Naive B cell (primary cell): ENCODE data around the gene SMAD7. TPM values are rescaled to one million over a fixed set of nuclear protein-coding genes. Genes with fewer than 3 reads are reported as not detected.

Experiments used
- ATAC-seq, 2 donors: fragments of 150-1000 bp; cut with Tn5 transposase; 2 replicates each; pipeline ENCODE4 v1.10.0; 2021; ENCODE audit warnings: low read depth in 2 of 2, mild to moderate bottlenecking in 2 of 2, moderate library complexity in 2 of 2
- DNase-seq: peaks from one replicate; pipeline ENCODE4 v3.0.0; 2022
- H3K27ac Mint-ChIP-seq, 6 donors: one replicate each; pipeline ENCODE4 v1.8.0; 2020 to 2022; ENCODE audit warnings: mild to moderate bottlenecking in 6 of 6, mixed read lengths in 6 of 6, moderate library complexity in 5 of 6, inconsistent platforms in 2 of 6
- H3K27me3 Mint-ChIP-seq, 3 donors: one replicate each; pipeline ENCODE4 v1.8.0; 2021 to 2022; ENCODE audit warnings: mixed read lengths in 3 of 3, mild to moderate bottlenecking in 1 of 3
- H3K36me3 Mint-ChIP-seq, 2 donors: one replicate each; pipeline ENCODE4 v1.8.0; 2020 to 2022; ENCODE audit warnings: mixed read lengths in 2 of 2, inconsistent platforms in 1 of 2, mild to moderate bottlenecking in 1 of 2
- H3K4me1 Mint-ChIP-seq, 3 donors: one replicate each; pipeline ENCODE4 v1.8.0; 2020 to 2022; ENCODE audit warnings: mixed read lengths in 3 of 3, inconsistent platforms in 1 of 3, mild to moderate bottlenecking in 1 of 3, moderate library complexity in 1 of 3
- H3K4me3 Mint-ChIP-seq, 8 donors: one replicate each; pipeline ENCODE4 v1.8.0; 2020 to 2022; ENCODE audit warnings: mild to moderate bottlenecking in 8 of 8, mixed read lengths in 8 of 8, moderate library complexity in 8 of 8, inconsistent platforms in 2 of 8
- H3K9me3 Mint-ChIP-seq, 7 donors: one replicate each; pipeline ENCODE4 v1.8.0; 2020 to 2022; ENCODE audit warnings: mixed read lengths in 7 of 7, mild to moderate bottlenecking in 5 of 7, inconsistent platforms in 2 of 7, moderate library complexity in 1 of 7
- polyA plus RNA-seq, 6 donors: library from polyadenylated mRNA; unstranded; fragments of 300-500 nt; fragmentation: Illumina TruSeq; gene quantifications; one replicate each; pipeline ENCODE4 v1.2.3, GENCODE V29; 2021; ENCODE audit warnings: low read depth in 6 of 6

The SMAD7 gene
- polyA plus RNA-seq, 6 donors from 2014 or later: 0.47 to 3.7 (median 1.6) TPM

- ATAC-seq: no peak
- Mint-ChIP-seq H3K27ac (peak overlapping the region in 4 of 6 donors; percentile 19 to 97 (median 74)), H3K4me1 (peaks cover 33 to 73% (median 38%) of the 10 kb centered on the region in 3 donors), H3K4me3 (peak overlapping the region in 2 of 8 donors; percentile 39 to 65), H3K27me3 (no peaks in the 10 kb centered on the region), H3K9me3 (no peaks in the 10 kb centered on the region), H3K36me3 (no peaks in the 10 kb centered on the region)
- DNase-seq: no peak
Observed at GRCh38 chr18:48942554-48943261, 8.1 kb downstream of the SMAD7 start.

- Mint-ChIP-seq H3K27ac (peak overlapping the region in 4 of 6 donors; percentile 22 to 97 (median 80)), H3K4me3 (peak overlapping the region in 2 of 8 donors; percentile 39 to 65), H3K27me3 (no peaks in the 10 kb centered on the region), H3K9me3 (no peaks in the 10 kb centered on the region), H3K4me1 (peaks cover 27 to 73% (median 38%) of the 10 kb centered on the region in 3 donors), H3K36me3 (no peaks in the 10 kb centered on the region)
- no peak for ATAC-seq
- no peak for DNase-seq
Observed at GRCh38 chr18:48942086-48942485, 8.7 kb downstream of the SMAD7 start.

GRCh38 chr18:48941672-48942071 is 9.1 kb downstream of the SMAD7 start:
- no peaks in the 10 kb centered on the region for H3K27me3 Mint-ChIP-seq
- H3K36me3 Mint-ChIP-seq: no peaks in the 10 kb centered on the region
- H3K9me3 Mint-ChIP-seq: no peaks in the 10 kb centered on the region
- H3K4me3 Mint-ChIP-seq: peak overlapping the region in 2 of 8 donors; percentile 2 to 65
- H3K27ac Mint-ChIP-seq: peak overlapping the region; percentile 94 to 99 (median 98)
- DNase-seq (no peak), ATAC-seq (no peak)
- H3K4me1 Mint-ChIP-seq: peaks cover 26 to 73% (median 37%) of the 10 kb centered on the region in 3 donors

GRCh38 chr18:48940854-48941611 is 9.7 kb downstream of the SMAD7 start:
- Mint-ChIP-seq H3K9me3 (no peaks in the 10 kb centered on the region), H3K27me3 (no peaks in the 10 kb centered on the region), H3K4me3 (peak overlapping the region; percentile 63 to 94 (median 80)), H3K27ac (peak overlapping the region; percentile 94 to 99 (median 98)), H3K36me3 (no peaks in the 10 kb centered on the region), H3K4me1 (peaks cover 26 to 74% (median 39%) of the 10 kb centered on the region in 3 donors)
- peak; percentile 90 to 92 for ATAC-seq
- DNase-seq: peak; percentile 84

- peak overlapping the region in 6 of 8 donors; percentile 63 to 91 (median 78) for H3K4me3 Mint-ChIP-seq
- H3K9me3 Mint-ChIP-seq: no peaks in the 10 kb centered on the region
- H3K27ac Mint-ChIP-seq: peak overlapping the region in 5 of 6 donors; percentile 95 to 99 (median 99)
- DNase-seq (no peak), ATAC-seq (no peak)
- H3K27me3 Mint-ChIP-seq: no peaks in the 10 kb centered on the region
- peaks cover 40 to 75% (median 51%) of the 10 kb centered on the region in 3 donors for H3K4me1 Mint-ChIP-seq
- no peaks in the 10 kb centered on the region for H3K36me3 Mint-ChIP-seq
Observed at GRCh38 chr18:48939205-48940097, 11.3 kb downstream of the SMAD7 start.

- Mint-ChIP-seq H3K4me1 (peaks cover 46 to 80% (median 51%) of the 10 kb centered on the region in 3 donors), H3K27ac (peak overlapping the region in 4 of 6 donors; percentile 22 to 97 (median 64)), H3K27me3 (no peaks in the 10 kb centered on the region), H3K36me3 (no peaks in the 10 kb centered on the region), H3K9me3 (no peaks in the 10 kb centered on the region), H3K4me3 (peak overlapping the region in 5 of 8 donors; percentile 32 to 69 (median 47))
- no peak for ATAC-seq
- DNase-seq: no peak
Observed at GRCh38 chr18:48938827-48939204, 11.9 kb downstream of the SMAD7 start.

- Mint-ChIP-seq H3K9me3 (no peaks in the 10 kb centered on the region), H3K4me3 (peak overlapping the region in 5 of 8 donors; percentile 32 to 69 (median 47)), H3K27me3 (no peaks in the 10 kb centered on the region), H3K4me1 (peaks cover 48 to 84% (median 56%) of the 10 kb centered on the region in 3 donors), H3K27ac (peak overlapping the region in 5 of 6 donors; percentile 22 to 97 (median 77)), H3K36me3 (no peaks in the 10 kb centered on the region)
- ATAC-seq: no peak
- no peak for DNase-seq
Observed at GRCh38 chr18:48937869-48938750, 12.7 kb downstream of the SMAD7 start.

- ATAC-seq: no peak
- Mint-ChIP-seq H3K27ac (peak overlapping the region in 5 of 6 donors; percentile 75 to 100 (median 89)), H3K4me1 (peaks cover 59 to 90% (median 71%) of the 10 kb centered on the region in 3 donors), H3K27me3 (no peaks in the 10 kb centered on the region), H3K4me3 (peak overlapping the region; percentile 39 to 90 (median 74)), H3K9me3 (no peaks in the 10 kb centered on the region), H3K36me3 (no peaks in the 10 kb centered on the region)
- DNase-seq: no peak
Observed at GRCh38 chr18:48935433-48935774, 15.4 kb downstream of the SMAD7 start.

GRCh38 chr18:48934723-48935432 is 15.9 kb downstream of the SMAD7 start:
- peak overlapping the region; percentile 39 to 90 (median 74) for H3K4me3 Mint-ChIP-seq
- no peaks in the 10 kb centered on the region for H3K9me3 Mint-ChIP-seq
- no peaks in the 10 kb centered on the region for H3K27me3 Mint-ChIP-seq
- peaks cover 61 to 90% (median 71%) of the 10 kb centered on the region in 3 donors for H3K4me1 Mint-ChIP-seq
- peak; percentile 27 to 34 for ATAC-seq
- DNase-seq: no peak
- peak overlapping the region; percentile 49 to 100 (median 88) for H3K27ac Mint-ChIP-seq
- no peaks in the 10 kb centered on the region for H3K36me3 Mint-ChIP-seq

GRCh38 chr18:48934415-48934722 is 16.4 kb downstream of the SMAD7 start:
- peak; percentile 14 to 29 for ATAC-seq
- peaks cover 61 to 89% (median 69%) of the 10 kb centered on the region in 3 donors for H3K4me1 Mint-ChIP-seq
- no peaks in the 10 kb centered on the region for H3K36me3 Mint-ChIP-seq
- DNase-seq: no peak
- H3K27me3 Mint-ChIP-seq: no peaks in the 10 kb centered on the region
- H3K27ac Mint-ChIP-seq: peak overlapping the region in 3 of 6 donors; percentile 49 to 100 (median 76)
- peak overlapping the region; percentile 39 to 83 (median 66) for H3K4me3 Mint-ChIP-seq
- H3K9me3 Mint-ChIP-seq: no peaks in the 10 kb centered on the region

GRCh38 chr18:48933578-48934414 is 17.0 kb downstream of the SMAD7 start:
- Mint-ChIP-seq H3K4me1 (peaks cover 65 to 95% (median 72%) of the 10 kb centered on the region in 3 donors), H3K27me3 (no peaks in the 10 kb centered on the region), H3K4me3 (peak overlapping the region in 7 of 8 donors; percentile 39 to 83 (median 75)), H3K27ac (peak overlapping the region; percentile 49 to 100 (median 73)), H3K36me3 (no peaks in the 10 kb centered on the region), H3K9me3 (no peaks in the 10 kb centered on the region)
- DNase-seq (no peak), ATAC-seq (no peak)
